RWPE2 (cell line): ENCODE measurements around the gene FAF1.

Experiments used
- ATAC-seq: fragments of 200-7000 bp; cut with Tn5 transposase; 3 replicates; pipeline ENCODE4 v1.9.1; 2021; ENCODE audit warnings: low read depth
- DNase-seq: peaks from one replicate; pipeline ENCODE4 v3.0.0-alpha.2; 2020; ENCODE audit warnings: low spot score
- H3K27ac ChIP-seq: fragments of 450-650 bp; 2 replicates; pipeline ENCODE4 v1.5.1; 2017; ENCODE audit warnings: mild to moderate bottlenecking; ENCODE audit not compliant: poor library complexity, severe bottlenecking
- H3K27me3 ChIP-seq: fragments of 250-450 bp; sonication (Bioruptor Pico); 2 replicates; pipeline ENCODE4 v1.5.1; 2021; ENCODE audit warnings: mild to moderate bottlenecking, moderate library complexity; ENCODE audit not compliant: insufficient read depth, poor library complexity, severe bottlenecking
- H3K36me3 ChIP-seq: fragments of 250-450 bp; sonication (Bioruptor Pico); 2 replicates; pipeline ENCODE4 v1.5.1; 2020; ENCODE audit warnings: low read depth, mild to moderate bottlenecking, moderate library complexity
- H3K4me1 ChIP-seq: fragments of 250-450 bp; sonication (Bioruptor Pico); 2 replicates; pipeline ENCODE4 v1.5.1; 2021; ENCODE audit warnings: mild to moderate bottlenecking, moderate library complexity; ENCODE audit not compliant: insufficient read depth, poor library complexity, severe bottlenecking
- H3K4me3 ChIP-seq: fragments of 250-450 bp; sonication (Bioruptor Pico); 2 replicates; pipeline ENCODE4 v1.5.1; 2021; ENCODE audit warnings: mild to moderate bottlenecking, moderate library complexity; ENCODE audit not compliant: severe bottlenecking
- H3K9me3 ChIP-seq: fragments of 250-450 bp; sonication (Bioruptor Pico); 2 replicates; pipeline ENCODE4 v1.5.1; 2021; ENCODE audit warnings: mild to moderate bottlenecking, moderate library complexity; ENCODE audit not compliant: severe bottlenecking
- CTCF ChIP-seq: fragments of 450-650 bp; IDR thresholded peaks from one replicate; pipeline ENCODE4 v1.5.1; 2017; ENCODE audit warnings: mild to moderate bottlenecking, moderate library complexity; ENCODE audit not compliant: poor library complexity, severe bottlenecking

Gene FAF1

DNA sequence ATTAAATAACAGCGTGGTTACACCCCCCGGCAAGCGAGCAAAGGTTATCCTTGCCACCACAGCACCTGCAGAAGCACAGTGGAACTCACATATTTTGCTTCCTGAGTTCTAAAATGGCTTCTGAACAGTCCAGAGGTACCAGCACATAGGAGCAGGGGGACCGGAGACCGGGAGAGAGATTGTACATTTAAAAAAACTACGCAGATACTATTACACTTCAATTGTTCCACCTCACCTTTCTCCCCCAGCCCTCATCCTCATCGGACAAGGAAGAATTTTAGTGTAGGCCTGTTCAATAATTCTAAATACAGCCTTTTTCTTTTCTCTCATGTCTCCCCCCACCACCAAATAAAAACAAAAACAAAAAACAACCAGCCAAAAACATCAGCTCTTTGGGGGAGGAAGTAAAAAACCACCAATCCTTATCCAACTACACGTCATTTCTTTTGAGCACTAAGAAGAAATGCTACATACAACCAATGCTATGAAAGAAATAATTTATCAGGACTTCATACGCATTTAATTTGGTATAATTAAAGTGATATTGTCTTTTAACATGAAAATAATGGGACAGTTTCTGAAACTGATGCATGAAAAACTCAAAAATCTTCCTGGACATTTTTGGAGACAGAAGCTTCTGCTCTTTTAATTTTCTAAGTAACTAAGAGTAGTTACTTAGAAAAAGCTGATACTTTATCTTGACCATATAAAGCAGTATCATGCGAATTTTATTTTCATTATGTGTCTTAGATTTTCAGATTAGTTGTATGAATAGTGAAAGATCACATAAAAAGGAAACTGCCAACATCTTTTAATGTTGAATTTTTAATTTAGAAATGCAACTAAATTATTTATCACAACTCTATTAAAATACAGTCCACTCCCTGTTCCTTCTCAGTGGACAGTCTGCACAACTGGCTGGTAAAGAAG is 19.1 kb upstream of the FAF1 start:
- Histone ChIP-seq H3K27ac (no peak overlapping the region), H3K4me3 (peak overlapping the region; percentile 77), H3K4me1 (no peaks in the 10 kb centered on the region), H3K27me3 (no peaks in the 10 kb centered on the region), H3K36me3 (no peaks in the 10 kb centered on the region), H3K9me3 (no peaks in the 10 kb centered on the region)
- DNase-seq = no peak
- no peak for ATAC-seq
- TF ChIP-seq CTCF = no peak

DNA sequence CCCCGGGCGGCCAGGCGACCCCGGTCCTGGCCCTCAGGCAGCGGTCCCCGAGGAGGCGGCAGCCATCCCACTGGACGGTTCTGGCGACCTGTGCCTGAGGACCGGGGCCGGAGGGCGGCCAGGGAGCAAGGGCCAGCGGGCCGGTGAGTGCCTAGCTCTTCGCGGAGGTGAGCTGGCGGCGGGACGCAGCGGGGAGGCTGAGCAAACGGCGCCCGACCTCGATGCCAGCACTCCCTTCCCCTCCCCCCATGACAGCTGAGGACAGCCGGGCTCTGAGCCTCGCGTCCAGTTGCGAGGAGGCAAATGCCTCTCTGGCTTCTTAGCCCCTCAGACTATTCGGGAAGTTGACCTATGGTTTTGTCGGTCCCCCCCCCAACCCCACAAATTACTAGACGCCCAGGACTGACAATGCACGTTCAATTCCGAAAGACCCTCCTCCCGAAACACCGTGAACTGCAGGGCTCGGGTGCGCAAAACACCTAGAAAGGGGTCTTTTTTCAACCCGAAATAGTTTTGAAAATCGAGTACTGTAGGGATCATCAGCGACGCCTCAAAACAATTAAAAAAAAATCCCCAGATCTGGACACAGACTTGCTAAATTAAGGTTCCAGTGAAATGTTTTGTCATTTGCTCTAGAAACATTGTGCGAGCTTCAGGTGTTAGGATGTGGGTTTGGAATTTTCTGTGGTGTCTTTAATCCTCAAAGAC is 18.2 kb upstream of the FAF1 start:
- Histone ChIP-seq H3K27ac (peak overlapping the region; percentile 32), H3K36me3 (no peaks in the 10 kb centered on the region)
- DNase-seq = no peak

DNA sequence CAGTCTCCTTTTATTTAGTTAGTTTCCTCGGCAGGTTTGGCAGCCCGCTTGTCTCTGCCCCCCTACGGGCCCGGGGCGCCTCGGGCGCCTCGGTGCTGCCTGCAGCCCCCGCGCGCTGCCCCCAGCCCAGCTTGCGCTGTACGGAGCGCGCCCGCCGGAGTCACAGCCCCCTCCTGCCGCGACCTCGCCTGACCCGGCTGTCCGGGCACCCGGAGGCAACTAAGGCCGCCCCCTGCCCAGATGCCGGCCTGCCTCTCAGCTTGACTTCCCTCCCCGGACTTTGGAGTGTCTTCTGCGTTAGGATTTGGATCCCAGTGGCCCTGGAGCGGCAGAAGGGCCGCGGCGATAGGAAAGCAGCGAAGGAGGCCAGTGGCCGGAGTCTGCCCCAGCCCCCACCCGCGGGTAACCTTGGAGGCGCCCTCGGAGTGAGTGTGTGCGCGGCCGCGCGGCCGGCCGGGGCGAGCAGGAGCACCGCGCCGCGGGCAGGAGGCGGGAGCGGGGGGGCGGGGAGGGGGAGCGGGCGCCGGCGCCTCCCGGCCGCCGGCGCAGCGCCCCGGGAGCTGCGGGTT is 17.6 kb upstream of the FAF1 start:
- no peaks in the 10 kb centered on the region for H3K4me1 ChIP-seq
- peak overlapping the region; percentile 77 for H3K4me3 ChIP-seq
- H3K27ac ChIP-seq = peak overlapping the region; percentile 32
- TF ChIP-seq CTCF = no peak
- no peaks in the 10 kb centered on the region for H3K36me3 ChIP-seq
- no peaks in the 10 kb centered on the region for H3K27me3 ChIP-seq
- peak; percentile 72 for ATAC-seq
- no peaks in the 10 kb centered on the region for H3K9me3 ChIP-seq
- no peak for DNase-seq

More for the DNA sequence above, 18.2 kb upstream of the FAF1 start:
- ATAC-seq = peak; percentile 69
- Histone ChIP-seq H3K4me1 (no peaks in the 10 kb centered on the region), H3K4me3 (peak overlapping the region; percentile 77), H3K9me3 (no peaks in the 10 kb centered on the region), H3K27me3 (no peaks in the 10 kb centered on the region)
- TF ChIP-seq CTCF = no peak

GRCh38 chr1:50976890-50977574 is 17.0 kb upstream of the FAF1 start:
- peak overlapping the region; percentile 32 for H3K27ac ChIP-seq
- TF ChIP-seq CTCF = no peak
- H3K27me3 ChIP-seq = no peaks in the 10 kb centered on the region
- no peaks in the 10 kb centered on the region for H3K9me3 ChIP-seq
- no peaks in the 10 kb centered on the region for H3K4me1 ChIP-seq
- DNase-seq (no peak), ATAC-seq (peak; percentile 49; the same call in 2 of the 3 replicates)
- no peaks in the 10 kb centered on the region for H3K36me3 ChIP-seq
- H3K4me3 ChIP-seq = peak overlapping the region; percentile 77
